NCI-H2081 (cell line): ENCODE measurements around the gene FARSA.
"Not testable (repeated sequence)": the region's sequence is repeated elsewhere in the genome, so short reads cannot be mapped to it uniquely, and the experiment has no call there.

ENCODE experiments used
- DNase-seq, 2 experiments: peaks; one replicate each; lab custom pipeline; 2025; lab: John Stamatoyannopoulos, UW

Gene FARSA

GRCh38 chr19:12890787-12891552, 42.5 kb downstream of the FARSA start, which contains the start of gene GCDH:
GCDH (plus strand) TSS chr19:12891160; CDS start chr19:12891305, 145 bp downstream.
- DNase-seq, result peak; percentile 99

GRCh38 chr19:12890299-12890786, 43.2 kb downstream of the FARSA start:
- DNase-seq, result not testable (repeated sequence)

DNA sequence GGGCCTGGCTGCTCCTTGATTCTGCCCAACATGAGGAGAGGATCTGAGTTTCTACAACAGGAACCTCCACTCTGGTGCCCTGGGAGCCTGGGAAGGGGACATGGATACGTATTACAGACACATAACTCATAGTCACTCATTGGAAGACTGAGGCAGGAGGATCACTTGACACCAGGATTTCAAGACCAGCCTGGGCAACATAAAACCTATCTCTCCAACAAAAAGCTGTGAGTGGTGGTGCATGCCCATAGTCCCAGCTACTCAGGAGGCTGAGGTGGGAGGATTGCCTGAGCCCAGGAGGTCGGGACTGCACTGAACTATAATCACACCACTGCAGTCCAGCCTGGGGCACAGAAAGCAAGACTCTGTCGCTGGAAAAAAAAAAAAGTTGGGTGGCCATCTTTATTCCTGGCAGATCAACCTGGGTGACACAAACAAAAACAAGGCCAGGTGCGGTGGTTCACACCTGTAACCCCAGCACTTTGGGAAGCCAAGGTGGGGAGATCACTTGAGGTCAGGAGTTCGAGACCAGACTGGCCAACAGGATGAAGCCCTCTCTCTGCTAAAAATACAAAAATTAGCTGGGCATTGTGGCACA, 45.4 kb downstream of the FARSA start:
- DNase-seq, result no peak

- DNase-seq, result no peak
These were observed 46.4 kb downstream of the FARSA start, which contains the start of gene KLF1 for GRCh38 chr19:12886969-12887747. KLF1 (minus strand) TSS chr19:12887201; CDS start chr19:12887140, 61 bp downstream.

GRCh38 chr19:12886651-12886968, 46.9 kb downstream of the FARSA start:
- DNase-seq, result no peak

DNA sequence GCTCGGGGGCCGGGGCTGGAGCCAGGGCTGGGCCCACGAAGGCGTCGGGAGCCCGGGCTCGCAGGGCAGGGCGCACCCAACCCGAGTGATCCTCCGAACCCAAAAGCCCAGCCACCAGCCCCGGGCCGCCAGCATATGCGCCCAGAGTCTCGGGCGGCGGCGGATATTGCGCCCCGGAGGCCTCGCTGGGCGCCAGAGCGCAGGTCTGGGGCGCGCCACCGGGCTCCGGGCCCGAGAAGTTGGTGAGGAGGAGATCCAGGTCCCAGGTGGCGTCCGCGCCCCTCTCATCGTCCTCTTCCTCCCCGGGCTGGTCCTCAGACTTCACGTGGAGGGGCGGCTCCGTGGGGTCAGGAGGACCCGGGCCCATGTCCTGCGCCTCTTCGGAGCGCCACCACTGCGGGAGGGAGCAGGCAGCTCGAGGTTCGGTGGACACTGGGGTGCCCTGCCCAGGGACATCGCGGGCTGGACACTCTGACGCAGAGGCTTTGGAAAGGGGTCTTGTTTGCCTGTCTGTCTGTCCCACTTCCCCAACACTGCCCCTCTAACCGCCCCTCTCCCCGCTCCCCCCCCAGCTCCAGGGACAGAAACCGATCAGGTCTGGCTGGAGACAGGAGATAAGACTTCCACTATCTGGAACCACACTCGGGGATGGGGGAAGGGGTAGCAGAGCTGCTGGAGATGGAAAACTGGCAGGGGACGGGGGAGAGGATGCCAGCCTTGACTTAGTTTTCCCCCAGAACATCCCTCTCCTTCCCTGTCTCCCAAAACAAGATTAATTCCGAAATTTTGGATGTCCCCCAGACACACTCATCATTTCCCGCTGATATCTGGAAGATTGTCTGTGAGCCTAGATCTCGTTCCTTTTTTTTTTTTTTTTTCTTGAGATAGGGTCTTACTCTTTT, 47.5 kb downstream of the FARSA start:
- no peak for DNase-seq

GRCh38 chr19:12884926-12885748, 48.4 kb downstream of the FARSA start:
- peak; percentile 90 to 95 for DNase-seq

- DNase-seq, result no peak
These were observed 48.9 kb downstream of the FARSA start for GRCh38 chr19:12884627-12884925.

GRCh38 chr19:12884202-12884601, 49.3 kb downstream of the FARSA start:
- no peak for DNase-seq

GRCh38 chr19:12882589-12882988, 50.9 kb downstream of the FARSA start:
- no peak for DNase-seq

DNA sequence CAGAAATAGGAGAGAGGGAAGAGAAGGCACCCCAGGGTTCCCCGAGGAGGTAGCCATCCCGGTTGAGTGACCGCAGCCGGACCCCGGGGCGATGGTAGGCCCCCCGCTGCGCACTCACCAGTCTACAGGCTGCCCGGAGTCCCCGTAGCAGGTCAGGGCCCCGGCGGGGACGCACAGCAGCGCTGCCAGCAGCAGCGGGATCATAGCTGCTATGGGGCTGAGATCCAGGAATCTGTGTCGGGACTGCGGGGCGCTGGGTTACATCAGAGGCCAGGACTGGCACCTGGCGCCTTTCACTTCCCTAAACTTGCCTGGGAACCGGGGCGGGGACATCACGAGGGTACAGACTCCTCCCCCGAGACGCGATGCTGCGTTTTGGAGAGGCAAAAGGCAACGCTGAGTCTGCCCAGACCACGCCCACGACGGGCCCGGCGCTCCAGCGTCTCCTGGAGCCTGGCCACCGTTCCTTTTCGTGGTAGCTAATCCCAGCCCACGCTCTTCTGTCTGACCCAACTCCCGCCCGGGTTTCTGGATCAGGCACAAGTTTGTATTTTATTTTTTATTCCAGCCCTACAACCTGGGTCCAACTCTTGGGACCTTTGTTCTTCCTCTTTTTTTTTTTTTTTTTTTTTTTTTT, 52.2 kb downstream of the FARSA start, which contains the start of gene DNASE2:
Gene DNASE2 (minus strand): TSS at position 278 of the 637 bp plus-strand sequence. CDS start 74 bp downstream, at position 204.
- DNase-seq, result peak; percentile 96

GRCh38 chr19:12880551-12881171, 52.9 kb downstream of the FARSA start:
- DNase-seq, result no peak

- no peak for DNase-seq
These were observed 58.4 kb downstream of the FARSA start for GRCh38 chr19:12875086-12875485.

DNA sequence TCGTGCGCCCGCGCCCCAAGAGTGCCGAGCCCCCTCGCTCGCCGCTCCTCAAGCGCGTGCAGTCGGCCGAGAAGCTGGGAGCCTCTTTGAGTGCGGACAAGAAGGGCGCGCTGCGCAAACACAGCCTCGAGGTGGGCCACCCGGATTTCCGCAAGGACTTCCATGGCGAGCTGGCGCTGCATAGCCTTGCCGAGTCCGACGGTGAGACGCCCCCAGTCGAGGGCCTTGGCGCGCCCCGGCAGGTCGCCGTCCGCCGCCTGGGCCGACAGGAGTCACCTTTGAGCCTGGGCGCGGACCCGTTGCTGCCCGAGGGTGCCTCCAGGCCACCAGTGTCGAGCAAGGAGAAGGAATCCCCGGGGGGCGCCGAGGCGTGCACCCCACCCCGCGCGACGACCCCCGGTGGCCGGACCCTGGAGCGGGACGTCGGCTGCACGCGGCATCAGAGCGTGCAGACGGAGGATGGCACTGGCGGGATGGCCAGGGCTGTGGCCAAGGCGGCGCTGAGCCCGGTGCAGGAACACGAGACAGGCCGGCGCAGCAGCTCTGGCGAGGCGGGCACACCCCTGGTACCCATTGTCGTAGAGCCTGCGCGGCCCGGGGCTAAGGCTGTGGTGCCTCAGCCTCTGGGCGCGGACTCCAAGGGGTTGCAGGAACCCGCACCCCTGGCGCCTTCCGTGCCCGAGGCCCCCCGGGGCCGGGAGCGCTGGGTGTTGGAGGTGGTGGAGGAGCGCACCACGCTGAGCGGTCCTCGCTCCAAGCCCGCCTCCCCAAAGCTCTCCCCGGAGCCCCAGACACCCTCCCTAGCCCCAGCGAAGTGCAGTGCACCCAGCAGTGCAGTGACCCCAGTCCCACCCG, 59.4 kb downstream of the FARSA start:
- no peak for DNase-seq

GRCh38 chr19:12872941-12873890, 60.3 kb downstream of the FARSA start:
- DNase-seq, result no peak
